ENCODE measurements around the gene TMEM151B.

GRCh38 chr6:44225579-44226325 is 44.5 kb upstream of the TMEM151B start:
- TF ChIP-seq TP53 (CRISPR knock-in tag; IDR thresholded peaks at IDR 0.05) (no peak), MAX (IDR thresholded peaks at IDR 0.05) (no peak)
